Measurements from ENCODE around the gene BTRC.
A peak's percentile ranks its signal among the peaks of the same experiment; 100 is the strongest.
"Not testable (repeated sequence)": the region's sequence is repeated elsewhere in the genome, so short reads cannot be mapped to it uniquely, and the experiment has no call there.

Gene BTRC

DNA sequence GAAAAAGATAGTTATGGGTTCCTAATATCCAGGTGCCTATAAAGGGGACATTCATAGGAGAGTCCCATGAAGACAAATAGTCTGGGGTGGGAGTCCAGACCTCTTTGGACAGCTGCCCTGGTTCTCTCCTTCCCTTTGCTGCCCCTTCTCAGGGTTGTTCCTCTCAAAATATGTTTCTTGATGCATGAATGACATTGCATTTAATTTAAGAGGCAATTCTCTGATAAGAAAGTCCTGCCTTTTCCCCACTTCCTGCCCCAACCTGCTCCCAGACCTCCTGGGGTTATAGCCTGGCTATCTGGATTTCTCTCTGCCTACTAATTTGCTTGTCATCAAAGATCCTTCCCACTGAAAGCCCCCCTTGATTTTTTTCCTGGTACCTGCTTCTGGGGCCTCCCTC is 12.5 kb upstream of the BTRC start:
- DNase-seq: no peak

DNA sequence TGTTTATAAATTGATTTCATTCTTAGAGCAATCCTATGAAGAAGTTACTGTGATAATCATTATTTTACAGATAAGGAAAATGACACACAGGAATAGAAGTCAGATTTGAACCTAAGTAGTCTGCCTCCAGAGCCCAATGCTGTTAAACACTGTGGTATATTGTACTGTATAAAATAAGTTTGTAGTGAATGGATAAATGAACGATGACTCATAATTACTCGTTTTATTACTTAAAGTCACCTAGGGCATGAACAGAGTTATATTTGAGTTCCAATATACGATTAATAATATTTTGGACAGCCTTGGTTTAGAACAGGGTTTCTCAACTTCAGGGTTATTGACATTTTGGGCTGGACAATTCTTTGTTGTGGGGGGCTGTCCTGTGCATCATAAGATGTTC is 7.8 kb upstream of the BTRC start:
- DNase-seq: no peak

- DNase-seq: no peak
Measured at GRCh38 chr10:101351017-101351416, 2.9 kb upstream of the BTRC start.

GRCh38 chr10:101351477-101351876 is 2.5 kb upstream of the BTRC start:
- DNase-seq: no peak

- not testable (repeated sequence) for DNase-seq
Measured at GRCh38 chr10:101352857-101353256, 1.1 kb upstream of the BTRC start.

DNA sequence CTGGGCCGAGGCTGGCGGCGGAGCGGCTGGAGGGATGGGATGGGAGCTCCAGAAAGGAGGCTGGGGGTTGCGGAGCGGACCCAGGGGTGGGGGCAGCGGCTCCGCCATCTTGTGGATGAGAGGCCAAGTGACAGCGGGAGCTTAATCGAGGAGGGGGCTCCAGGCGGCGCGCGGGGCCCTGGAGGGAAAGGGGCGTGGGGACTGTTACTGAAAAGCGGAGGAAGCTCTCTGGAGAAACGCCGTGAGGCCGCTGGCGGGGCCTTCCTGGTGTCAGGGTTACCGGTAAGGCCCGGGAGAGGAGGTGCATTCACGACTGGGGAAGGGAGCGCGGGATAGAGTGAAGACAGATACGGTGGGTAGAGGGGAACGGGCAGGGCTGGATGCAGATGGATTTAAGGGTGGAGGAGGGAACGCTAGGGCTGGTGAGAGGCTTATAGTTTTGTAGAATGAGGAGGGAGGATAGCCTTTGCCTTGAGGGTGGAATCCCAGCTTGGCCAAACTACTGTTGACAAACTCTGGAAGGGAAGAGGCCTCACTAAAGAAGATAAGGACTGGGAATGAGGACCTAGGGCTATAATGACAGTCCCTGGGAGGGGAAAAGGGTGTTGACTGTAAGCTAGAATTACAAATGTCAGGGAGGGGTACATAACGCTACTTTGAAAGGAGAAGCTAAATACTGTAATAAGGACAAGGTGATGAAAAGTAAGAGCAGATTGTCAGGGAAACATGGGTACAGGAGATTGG is 535 bp downstream of the BTRC start:
- DNase-seq: peak in 30 of 56 donors; percentile 43 to 83 (median 63)

- DNase-seq: no peak
Measured at GRCh38 chr10:101355072-101355706, 1.2 kb downstream of the BTRC start.

DNA sequence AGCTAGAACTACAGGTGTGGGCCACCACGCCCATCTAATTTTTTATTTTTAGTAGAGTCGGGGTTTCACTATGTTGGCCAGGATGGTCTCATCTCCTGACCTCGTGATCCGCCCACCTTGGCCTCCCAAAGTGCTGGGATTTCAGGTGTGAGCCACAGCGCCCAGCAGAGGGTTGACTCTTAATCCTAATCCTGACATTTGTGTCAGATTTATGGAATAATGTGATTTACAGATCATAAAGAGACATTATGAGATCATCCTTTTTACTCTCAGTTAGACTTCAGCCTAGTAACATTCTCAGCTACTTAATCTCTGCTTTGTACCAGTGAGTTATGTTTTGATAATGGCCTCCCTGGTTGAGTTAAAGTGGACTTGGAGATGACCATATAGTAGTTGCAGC is 2.2 kb downstream of the BTRC start:
- no peak for DNase-seq

- DNase-seq: no peak
Measured at GRCh38 chr10:101357958-101358357, 4.0 kb downstream of the BTRC start.

GRCh38 chr10:101358706-101359300 is 4.8 kb downstream of the BTRC start:
- no peak for DNase-seq

GRCh38 chr10:101360090-101360489 is 6.1 kb downstream of the BTRC start:
- DNase-seq: not testable (repeated sequence)

DNA sequence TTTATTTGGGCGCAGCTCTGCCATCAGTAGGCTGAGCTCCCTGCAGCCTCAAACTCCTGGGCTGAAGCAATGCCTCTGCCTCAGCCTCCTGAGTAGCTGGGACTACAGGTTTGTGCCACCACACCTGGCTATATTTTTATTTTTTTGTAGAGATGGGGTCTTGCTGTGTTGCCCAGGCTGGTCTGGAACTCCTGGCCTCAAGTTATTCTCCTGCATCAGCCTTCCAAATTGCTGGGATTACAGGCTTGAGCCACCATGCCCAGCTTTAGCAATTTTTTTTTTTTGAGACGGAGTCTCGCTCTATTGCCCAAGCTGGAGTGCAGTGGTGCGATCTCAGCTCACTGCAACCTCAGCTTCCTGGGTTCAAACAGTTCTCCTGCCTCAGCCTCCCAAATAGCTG is 6.9 kb downstream of the BTRC start:
- not testable (repeated sequence) for DNase-seq

DNA sequence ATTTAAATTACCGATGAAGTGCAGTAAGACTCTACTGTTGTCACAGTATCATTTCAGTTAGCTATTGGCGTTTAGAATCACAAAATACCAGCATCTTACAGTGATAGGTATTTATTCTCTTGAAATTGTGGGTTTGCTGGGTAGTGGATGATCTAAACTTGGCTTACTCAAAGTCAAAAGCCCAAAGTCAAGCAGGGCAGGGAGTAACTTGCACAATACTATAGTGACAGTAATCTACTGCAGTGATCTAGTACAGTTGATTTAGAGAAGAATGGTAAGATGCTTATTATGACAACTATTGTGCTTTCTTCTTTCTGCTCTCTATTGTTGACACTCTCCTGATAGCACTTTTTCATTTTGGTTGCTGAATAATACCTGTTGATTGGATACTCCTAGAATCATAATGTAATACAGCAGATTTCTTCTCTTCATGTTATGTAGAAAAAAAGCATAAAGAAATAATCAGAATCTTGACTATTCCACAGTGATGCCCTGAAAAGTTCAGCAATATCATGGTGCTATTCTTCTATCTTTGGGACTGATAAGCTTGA is 10.0 kb downstream of the BTRC start:
- no peak for DNase-seq

GRCh38 chr10:101364721-101365120 is 10.8 kb downstream of the BTRC start:
- no peak for DNase-seq

GRCh38 chr10:101367569-101368453 is 13.8 kb downstream of the BTRC start:
- DNase-seq: peak in 3 of 56 donors; percentile 2 to 36 (median 7)

- DNase-seq: no peak
Measured at GRCh38 chr10:101373063-101373462, 19.1 kb downstream of the BTRC start.

GRCh38 chr10:101373993-101374392 is 20.0 kb downstream of the BTRC start:
- not testable (repeated sequence) for DNase-seq

- DNase-seq: no peak
Measured at GRCh38 chr10:101375076-101375475, 21.1 kb downstream of the BTRC start.

GRCh38 chr10:101379663-101380352 is 25.8 kb downstream of the BTRC start:
- no peak for DNase-seq

DNA sequence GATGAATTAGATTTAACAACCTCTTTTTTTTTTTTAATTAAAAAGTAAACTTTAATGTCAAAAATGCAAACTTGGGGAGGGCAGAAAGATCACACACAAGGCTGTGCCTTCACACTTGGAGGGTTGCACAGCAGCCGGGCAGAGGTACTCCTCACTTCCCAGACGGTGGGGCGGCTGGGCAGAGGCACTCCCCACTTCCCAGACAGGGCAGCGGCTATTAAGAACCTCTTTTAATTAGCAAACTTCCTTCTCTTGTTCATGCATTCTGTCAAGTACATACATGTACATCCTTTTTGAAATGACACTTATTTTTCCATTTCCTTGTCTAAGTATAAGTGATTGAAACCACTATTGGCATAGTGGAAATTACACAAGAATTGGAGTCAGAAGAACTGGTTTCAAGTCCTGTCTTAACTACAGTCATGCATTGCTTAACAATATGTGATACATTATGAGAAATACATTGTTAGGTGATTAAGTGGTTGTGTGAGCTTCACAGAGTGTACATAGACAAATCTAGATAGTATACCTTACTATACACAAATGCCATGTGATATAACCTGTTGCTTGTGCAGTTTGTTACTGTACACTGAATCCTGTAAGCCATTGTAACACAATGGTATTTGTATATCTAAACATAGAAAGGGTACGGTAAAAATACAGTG is 26.5 kb downstream of the BTRC start:
- DNase-seq: no peak
